GM23338 (cell line): ENCODE data around the gene PPDPF.

Source experiments
- CTCF ChIP-seq, 2 experiments: fragments of 200-600 bp in 1 of 2; sonication (generic) in 1 of 2; conservative IDR thresholded peaks; 2 replicates each; pipeline versions ENCODE4 v1.5.1 to v1.6.1; 2016 to 2017; ENCODE audit warnings: antibody characterized with exemption in 2 of 2, low read depth in 2 of 2, mild to moderate bottlenecking in 2 of 2, moderate library complexity in 1 of 2
- EZH2phosphoT487 ChIP-seq: fragments of 200-600 bp; sonication (generic); IDR thresholded peaks from one replicate; pipeline ENCODE4 v1.8.1; 2018; ENCODE audit warnings: antibody characterized with exemption; ENCODE audit not compliant: unreplicated experiment
- ZNF114 ChIP-seq: fragments of 250-450 bp; sonication (Bioruptor Pico); IDR thresholded peaks from 2 replicates; pipeline ENCODE4 v1.5.0; 2020; ENCODE audit warnings: mild to moderate bottlenecking, moderate library complexity
- ZNF331 ChIP-seq: fragments of 250-450 bp; sonication (Bioruptor Pico); IDR thresholded peaks from 2 replicates; pipeline ENCODE4 v1.5.0; 2020; ENCODE audit warnings: low read depth, mild to moderate bottlenecking, moderate library complexity

GRCh38 chr20:63549679-63550282, 29.2 kb downstream of the PPDPF start:
- TF ChIP-seq CTCF (conservative IDR thresholded peaks at IDR 0.05; ENCODE audit: low read depth in 2 of 2) (no peak), ZNF114 (CRISPR knock-in tag) (no peak), ZNF331 (CRISPR knock-in tag) (no peak), EZH2phosphoT487 (no peak)
